HG03378 (cell line): Measurements from ENCODE around the gene SPC25.
A peak's percentile ranks its signal among the peaks of the same experiment; 100 is the strongest.
"Not testable (repeated sequence)": the region's sequence is repeated elsewhere in the genome, so short reads cannot be mapped to it uniquely, and the experiment has no call there.

ENCODE experiments used
- ATAC-seq: cut with Tn5 transposase; IDR thresholded peaks from one replicate; pipeline ENCODE4 v1.9.1; 2021; ENCODE audit warnings: mild to moderate bottlenecking, moderate library complexity; ENCODE audit not compliant: unreplicated experiment

SPC25 gene

GRCh38 chr2:168890006-168890782 lies at the start of gene SPC25:
Gene SPC25, minus strand, starts transcription at chr2:168890430. Its CDS starts 911 bp downstream, at chr2:168889519.
- ATAC-seq = peak; percentile 100

DNA sequence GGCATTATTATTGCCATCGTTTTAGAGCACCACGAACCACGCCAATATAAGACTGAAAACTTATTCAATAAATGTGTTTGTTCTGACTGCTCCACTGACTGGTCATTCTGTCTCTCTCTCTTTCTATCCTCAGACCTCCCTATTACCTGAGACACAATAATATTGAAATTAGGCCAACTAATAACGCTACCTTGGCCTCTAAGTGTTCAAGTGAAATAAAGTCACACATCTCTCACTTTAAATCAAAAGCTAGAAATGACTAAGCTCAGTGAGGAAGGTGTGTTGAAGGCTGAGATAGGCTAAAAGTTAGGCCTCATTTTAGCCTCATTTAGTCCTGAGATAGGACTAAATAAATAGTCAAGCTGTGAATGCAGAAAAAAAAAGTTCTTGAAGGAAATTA lies 49.7 kb upstream of the SPC25 start:
- ATAC-seq = peak; percentile 77

DNA sequence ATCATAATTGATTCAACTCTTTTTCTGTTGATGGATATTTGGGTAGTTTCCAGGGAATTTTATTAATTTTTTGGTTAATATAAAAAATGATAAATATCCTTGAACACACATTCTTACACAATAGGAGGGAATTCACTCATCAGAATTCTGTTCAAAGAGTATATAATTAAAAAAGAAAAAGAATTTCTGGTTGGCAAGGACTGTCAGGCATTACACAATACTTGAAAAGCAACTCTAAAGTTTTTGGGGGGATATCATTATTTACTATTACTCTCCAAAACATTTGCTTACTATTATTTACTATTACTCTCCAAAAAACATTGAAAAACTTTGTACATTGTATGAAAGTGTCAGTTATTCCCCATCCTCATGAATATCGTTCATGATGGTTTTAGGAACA lies 48.8 kb upstream of the SPC25 start:
- no peak for ATAC-seq

- ATAC-seq = no peak
Observed at GRCh38 chr2:168935810-168936581, 45.8 kb upstream of the SPC25 start.

DNA sequence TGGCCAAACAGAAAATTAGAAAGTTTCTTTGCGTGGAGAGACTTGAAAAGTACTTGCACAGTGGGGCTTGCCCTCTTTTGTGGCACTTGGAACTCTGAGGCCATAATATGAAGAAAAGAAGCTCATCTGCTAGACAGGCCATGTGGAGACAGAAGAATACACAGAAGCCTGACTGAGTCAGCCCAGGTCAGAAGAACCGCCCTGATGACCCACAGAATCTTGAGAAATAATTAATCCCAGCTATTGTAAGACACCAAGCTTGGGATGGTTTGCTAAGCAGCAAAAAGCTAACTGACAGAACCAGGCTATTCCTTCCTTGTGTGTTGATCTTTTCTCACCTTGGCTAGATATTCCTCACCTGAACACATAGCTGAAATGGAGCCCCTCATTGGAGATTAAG lies 44.6 kb upstream of the SPC25 start:
- ATAC-seq = no peak

DNA sequence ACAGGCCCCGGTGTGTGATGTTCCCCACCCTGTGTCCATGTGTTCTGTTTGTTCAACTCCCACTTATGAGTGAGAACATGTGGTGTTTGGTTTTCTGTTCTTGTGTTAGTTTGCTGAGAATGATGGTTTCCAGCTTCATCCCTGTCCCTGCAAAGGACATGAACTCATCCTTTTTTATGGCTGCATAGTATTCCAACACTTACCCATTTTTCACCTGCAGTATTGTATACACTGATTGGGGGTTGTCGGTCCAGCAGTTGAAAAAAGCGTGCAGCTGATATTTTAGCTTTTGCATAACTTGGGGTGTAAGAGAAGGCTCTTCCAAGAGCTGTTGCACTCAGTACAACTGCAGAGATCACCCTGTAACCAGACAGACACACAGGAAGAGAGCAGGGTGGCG lies 41.9 kb upstream of the SPC25 start:
- ATAC-seq = not testable (repeated sequence)

GRCh38 chr2:168930242-168930641 lies 40.0 kb upstream of the SPC25 start:
- ATAC-seq = no peak

DNA sequence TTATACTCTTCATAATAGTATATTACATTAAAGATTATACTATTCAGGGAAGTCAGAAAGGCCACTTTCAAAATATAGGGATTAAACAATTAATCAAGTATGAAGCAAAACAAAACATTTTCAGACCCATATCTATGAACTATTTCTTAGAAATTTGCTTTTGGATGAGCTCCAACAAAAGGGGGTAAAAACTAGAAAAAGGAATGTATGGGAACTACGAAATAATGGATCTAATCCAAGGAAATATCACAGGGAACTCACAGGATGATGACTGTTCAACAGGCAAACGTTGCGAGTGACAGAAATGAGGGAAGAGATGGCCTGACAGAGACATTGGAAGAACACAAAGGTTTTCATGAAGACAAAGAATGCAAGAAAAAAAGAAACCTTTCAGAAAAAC lies 38.8 kb upstream of the SPC25 start:
- no peak for ATAC-seq

DNA sequence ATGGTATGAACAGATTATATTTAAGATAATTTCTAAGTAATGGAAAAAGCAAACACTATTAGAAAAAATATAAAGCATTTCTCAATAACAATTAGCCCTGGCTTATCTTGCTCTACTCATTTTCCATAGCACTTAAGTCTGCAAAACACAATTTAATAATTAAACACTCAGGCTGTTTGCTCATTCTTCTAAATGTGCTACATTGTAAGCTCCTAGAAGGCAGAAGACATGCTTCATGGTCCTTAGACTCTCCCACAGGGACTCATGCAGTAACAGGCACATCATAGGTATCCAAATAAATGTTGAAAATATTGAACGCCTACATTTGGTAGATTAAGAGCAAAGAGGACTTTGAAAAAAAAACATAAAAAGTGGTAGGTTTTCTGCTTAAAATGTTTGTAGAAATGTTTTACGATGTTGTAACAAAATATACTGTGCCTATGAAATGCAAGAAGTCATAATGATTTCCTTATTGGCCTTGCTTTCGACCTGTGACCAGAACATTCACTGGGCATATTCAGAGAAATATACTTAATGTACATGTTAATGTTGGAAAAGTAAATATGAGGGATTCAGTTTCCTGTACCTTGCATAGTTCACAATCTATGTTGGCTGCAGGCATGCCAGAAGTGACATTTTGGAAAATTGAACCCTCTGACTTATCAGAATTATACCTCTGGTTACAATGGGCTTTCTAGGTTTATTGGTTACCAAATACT lies 38.0 kb upstream of the SPC25 start:
- ATAC-seq = no peak

GRCh38 chr2:168926621-168927386 lies 36.6 kb upstream of the SPC25 start:
- ATAC-seq = no peak

DNA sequence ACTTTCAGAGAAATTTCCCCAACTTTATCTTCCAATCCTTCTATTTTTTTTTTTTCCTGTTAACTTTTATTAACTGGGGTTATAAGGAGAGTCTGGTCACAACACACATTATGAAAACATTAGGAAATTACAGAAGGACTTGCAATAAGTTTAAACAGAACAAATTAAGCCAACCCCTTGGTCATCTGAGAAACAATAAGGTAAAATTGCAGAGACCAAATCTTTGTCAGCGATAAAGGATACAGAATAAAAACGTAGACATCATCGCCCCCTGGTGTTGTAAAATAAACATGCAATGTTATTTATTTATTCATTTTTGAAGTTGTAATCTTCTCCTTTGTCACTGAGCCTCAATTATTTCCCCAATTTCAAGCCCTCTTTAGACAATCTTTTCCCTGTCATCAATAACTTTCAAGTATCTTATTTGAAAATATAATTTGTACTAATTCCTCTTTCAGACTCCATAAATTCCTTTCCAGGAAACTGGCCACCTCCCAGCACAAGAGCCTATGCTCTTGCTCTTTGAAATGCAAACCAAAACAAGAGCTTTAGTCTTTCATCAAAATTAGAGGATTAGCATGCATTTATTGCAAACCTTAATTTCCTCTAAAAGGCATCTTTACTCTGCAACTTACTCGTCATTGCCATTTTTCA lies 30.4 kb upstream of the SPC25 start:
- no peak for ATAC-seq

DNA sequence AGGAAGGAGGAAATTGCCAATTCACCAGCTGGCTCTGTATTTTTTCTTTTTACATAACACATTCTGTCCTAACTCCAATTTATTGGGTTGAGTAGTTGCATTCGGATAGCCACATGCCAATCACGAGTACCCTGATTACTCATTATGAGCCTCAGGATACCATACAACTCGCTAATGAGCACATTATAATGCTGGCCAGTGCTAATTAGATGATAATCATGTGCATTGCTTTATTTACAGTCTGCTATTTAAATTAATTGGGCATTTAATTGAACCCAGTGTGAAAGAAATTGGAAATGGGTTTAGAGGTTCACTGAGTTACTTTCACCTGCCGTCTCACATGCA lies 26.1 kb upstream of the SPC25 start:
- ATAC-seq = no peak

DNA sequence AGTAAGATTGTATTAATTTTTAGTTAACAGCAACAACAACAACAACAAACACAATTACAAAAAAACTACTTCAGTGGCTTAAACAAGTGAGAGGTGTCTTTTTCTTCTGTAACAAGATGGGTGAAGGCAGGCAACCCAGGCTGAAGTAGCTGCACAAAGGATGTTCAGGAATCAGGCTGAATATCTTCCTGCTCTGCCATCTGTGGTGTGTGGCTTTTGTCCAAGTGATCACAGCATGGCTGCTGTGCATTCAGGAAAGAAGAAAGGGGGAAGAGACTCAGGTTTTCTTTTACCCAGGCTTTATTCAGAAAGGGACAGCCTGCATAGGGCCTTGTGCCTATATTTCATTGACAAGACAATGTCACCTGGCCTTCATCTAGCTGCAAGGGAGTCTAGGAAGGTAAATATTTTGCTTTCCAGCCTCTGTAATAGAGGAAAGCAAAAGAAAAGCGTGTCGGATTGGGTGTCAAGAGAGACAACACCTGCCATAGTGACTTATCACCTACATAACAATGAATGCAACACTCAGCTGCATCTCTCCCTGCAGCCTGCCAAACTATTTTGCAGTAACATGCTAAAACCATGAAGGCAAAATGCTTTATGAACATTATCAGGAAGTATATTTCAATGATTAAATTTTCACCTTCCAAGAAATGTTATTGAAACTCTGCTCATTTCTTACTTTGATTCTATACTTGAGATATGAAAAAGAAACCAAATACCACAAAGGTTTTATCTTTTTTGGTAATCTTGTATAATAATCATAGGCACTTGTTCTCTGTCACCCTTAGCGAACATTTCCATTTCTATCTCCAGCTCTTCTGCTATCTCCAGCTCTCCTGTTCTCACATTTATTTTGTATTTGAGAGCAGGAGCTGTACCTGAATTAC lies 25.5 kb upstream of the SPC25 start:
- no peak for ATAC-seq

DNA sequence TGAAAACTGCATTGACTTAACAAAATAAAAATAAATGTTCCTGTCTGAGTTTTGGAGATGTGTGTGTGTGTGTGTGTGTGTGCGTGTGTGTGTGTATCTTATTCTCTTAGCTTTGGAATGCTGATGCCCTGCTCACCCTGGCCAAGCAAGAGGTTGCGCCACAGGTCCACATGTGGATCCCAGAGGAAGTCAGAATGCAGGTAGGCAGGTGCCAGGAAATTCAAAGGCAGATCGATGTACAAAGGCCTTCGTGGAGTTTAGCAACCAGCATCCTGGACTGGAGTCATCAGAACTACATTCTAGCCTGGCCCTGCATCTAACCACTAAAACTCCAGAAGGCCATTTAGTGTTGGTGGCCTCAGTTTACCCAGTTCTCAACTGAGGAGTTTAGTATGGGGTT lies 23.3 kb upstream of the SPC25 start:
- no peak for ATAC-seq

DNA sequence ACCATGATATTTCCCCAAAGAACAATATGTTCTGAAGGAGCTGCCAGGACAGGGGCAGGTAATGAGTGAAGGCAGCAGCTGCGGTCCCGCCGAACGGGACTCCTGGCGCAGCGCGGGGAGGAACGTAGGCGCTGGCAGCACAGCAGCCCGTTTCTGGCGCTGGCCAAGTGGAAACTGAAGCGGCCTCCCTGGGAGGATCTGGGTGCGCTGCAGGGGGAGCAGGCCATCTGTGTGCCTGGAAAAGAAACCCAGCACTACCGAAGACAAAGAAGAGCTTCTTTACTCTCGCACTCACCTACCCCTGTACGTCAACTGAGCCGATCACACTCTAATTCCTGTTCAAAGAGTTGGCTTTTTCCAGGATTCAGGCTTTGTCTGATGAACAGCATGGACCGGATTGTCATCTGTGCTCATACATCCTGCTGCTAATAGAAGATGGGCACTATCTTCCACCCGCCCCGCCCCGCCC lies 22.7 kb upstream of the SPC25 start:
- no peak for ATAC-seq

DNA sequence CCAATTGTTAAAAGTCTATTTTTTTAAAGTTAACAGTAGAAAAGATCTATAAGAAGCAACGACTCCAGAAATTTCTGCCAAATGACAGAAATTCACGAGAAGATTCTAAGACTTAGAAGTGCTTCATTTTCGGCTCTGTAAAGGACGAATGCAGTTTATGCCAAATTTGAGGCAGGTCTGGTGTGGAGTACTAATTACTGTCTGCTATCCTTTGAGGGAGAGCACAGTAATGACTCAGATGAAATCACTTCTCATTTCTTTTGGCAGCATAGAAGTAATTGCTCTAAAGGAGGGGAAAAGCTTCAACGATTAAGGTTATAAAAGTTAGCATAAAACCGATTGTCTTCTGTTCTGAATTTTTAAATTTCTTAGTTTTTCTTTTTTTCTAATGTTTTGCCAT lies 22.2 kb upstream of the SPC25 start:
- ATAC-seq = no peak

GRCh38 chr2:168910330-168910729 lies 20.1 kb upstream of the SPC25 start:
- no peak for ATAC-seq

DNA sequence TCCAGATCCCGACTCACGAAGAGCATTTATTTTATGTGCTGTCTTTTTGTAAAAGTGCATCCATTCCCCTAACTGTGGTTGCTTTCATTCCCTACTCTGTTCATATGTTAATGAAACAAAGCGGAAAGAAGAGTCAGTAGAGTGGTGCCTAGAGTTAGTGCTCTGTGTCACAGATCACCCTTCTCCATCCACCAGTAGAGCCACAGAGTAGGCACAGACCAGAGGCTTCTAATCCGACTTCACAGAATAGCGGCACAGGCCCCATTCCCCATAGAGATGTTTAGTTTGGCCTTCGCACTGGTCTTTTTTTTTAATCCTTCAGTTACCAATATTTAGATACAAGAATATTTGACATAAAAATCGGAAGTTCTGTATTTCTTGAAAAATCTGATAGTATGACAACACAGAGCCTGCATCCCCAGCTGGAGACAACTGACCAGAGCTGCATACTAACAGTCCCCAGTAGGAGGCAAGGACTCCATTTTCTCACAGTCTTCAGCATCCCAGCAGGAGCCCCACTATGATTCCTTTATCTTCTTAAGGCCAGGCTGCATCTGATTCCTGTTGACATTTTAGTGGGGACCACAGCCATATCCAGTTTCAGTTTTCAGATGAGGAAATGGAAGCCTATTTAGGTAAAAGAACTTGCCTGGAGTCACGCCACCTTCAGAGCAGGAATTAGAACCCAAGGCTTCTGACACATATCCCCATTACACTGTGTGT lies 17.9 kb upstream of the SPC25 start:
- no peak for ATAC-seq

DNA sequence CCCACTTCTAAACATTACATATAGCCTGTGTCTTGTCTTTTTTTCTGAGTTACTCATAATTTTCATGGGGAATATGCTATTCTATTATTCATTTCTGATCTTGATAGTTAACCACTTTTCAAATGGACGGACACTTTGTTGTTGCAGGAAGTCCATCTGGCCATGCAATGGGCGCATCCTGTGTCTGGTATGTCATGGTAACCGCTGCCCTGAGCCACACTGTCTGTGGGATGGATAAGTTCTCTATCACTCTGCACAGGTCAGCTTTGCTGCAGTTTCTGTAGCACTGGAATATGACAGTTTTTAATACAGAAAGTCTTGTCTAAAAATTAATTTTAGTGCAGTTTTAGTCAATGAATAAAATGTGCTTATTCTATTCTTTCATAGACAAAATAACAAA lies 14.1 kb upstream of the SPC25 start:
- no peak for ATAC-seq
